ACC112 (cell line): ENCODE results near the gene SLC4A5.

Source experiments
- H2AFZ ChIP-seq: fragments of 200-600 bp; sonication (generic); one replicate; pipeline ENCODE4 v1.6.0; 2017; ENCODE audit warnings: antibody characterized with exemption, low read length; ENCODE audit not compliant: unreplicated experiment
- H3K27ac ChIP-seq: fragments of 200-600 bp; sonication (generic); 2 replicates; pipeline ENCODE4 v1.5.1; 2014; ENCODE audit warnings: low read depth, mild to moderate bottlenecking, antibody characterized with exemption, low read length, moderate library complexity
- H3K27me3 ChIP-seq: fragments of 200-600 bp; sonication (generic); 2 replicates; pipeline ENCODE4 v1.6.1; 2014; ENCODE audit warnings: mild to moderate bottlenecking, antibody characterized with exemption, low read length, moderate library complexity, mixed read lengths; ENCODE audit not compliant: insufficient read depth
- H3K36me3 ChIP-seq: fragments of 200-600 bp; sonication (generic); 2 replicates; pipeline ENCODE4 v1.6.1; 2016; ENCODE audit warnings: mild to moderate bottlenecking, antibody characterized with exemption, low read length, moderate library complexity, mixed read lengths; ENCODE audit not compliant: insufficient read depth
- H3K4me1 ChIP-seq: fragments of 200-600 bp; sonication (generic); one replicate; pipeline ENCODE4 v1.6.1; 2016; ENCODE audit warnings: low read length, mixed read lengths; ENCODE audit not compliant: insufficient read depth, unreplicated experiment, control insufficient read depth
- H3K4me3 ChIP-seq: fragments of 200-600 bp; sonication (generic); 2 replicates; pipeline ENCODE4 v1.5.1; 2014; ENCODE audit warnings: mild to moderate bottlenecking, low read depth, low read length
- H3K79me2 ChIP-seq: fragments of 200-600 bp; sonication (generic); one replicate; pipeline ENCODE4 v1.6.0; 2016; ENCODE audit warnings: low read length; ENCODE audit not compliant: control insufficient read depth, unreplicated experiment, insufficient read depth

The SLC4A5 gene

GRCh38 chr2:74252862-74253261 lies 90.4 kb downstream of the SLC4A5 start:
- Histone ChIP-seq H2AFZ (no peak overlapping the region), H3K27ac (no peak overlapping the region), H3K36me3 (no peaks in the 10 kb centered on the region), H3K4me3 (no peak overlapping the region), H3K4me1 (no peaks in the 10 kb centered on the region), H3K27me3 (no peaks in the 10 kb centered on the region), H3K79me2 (no peaks in the 10 kb centered on the region)

GRCh38 chr2:74252036-74252435 lies 91.2 kb downstream of the SLC4A5 start:
- no peaks in the 10 kb centered on the region for H3K27me3 ChIP-seq
- H3K4me1 ChIP-seq: no peaks in the 10 kb centered on the region
- no peaks in the 10 kb centered on the region for H3K79me2 ChIP-seq
- no peak overlapping the region for H2AFZ ChIP-seq
- no peak overlapping the region for H3K27ac ChIP-seq
- H3K4me3 ChIP-seq: no peak overlapping the region
- no peaks in the 10 kb centered on the region for H3K36me3 ChIP-seq

GRCh38 chr2:74250189-74250631 lies 93.0 kb downstream of the SLC4A5 start:
- Histone ChIP-seq H3K27ac (no peak overlapping the region), H2AFZ (no peak overlapping the region)

GRCh38 chr2:74249406-74250122 lies 93.7 kb downstream of the SLC4A5 start:
- Histone ChIP-seq H3K27me3 (no peaks in the 10 kb centered on the region), H2AFZ (no peak overlapping the region), H3K4me1 (no peaks in the 10 kb centered on the region), H3K36me3 (no peaks in the 10 kb centered on the region), H3K4me3 (no peak overlapping the region), H3K79me2 (no peaks in the 10 kb centered on the region), H3K27ac (no peak overlapping the region)

More at GRCh38 chr2:74250189-74250631, 93.0 kb downstream of the SLC4A5 start:
- Histone ChIP-seq H3K36me3 (no peaks in the 10 kb centered on the region), H3K27me3 (no peaks in the 10 kb centered on the region), H3K79me2 (no peaks in the 10 kb centered on the region), H3K4me1 (no peaks in the 10 kb centered on the region), H3K4me3 (no peak overlapping the region)

- no peaks in the 10 kb centered on the region for H3K4me1 ChIP-seq
These were observed 96.6 kb downstream of the SLC4A5 start for GRCh38 chr2:74246496-74247195.

GRCh38 chr2:74244286-74244685 lies 98.9 kb downstream of the SLC4A5 start:
- H3K4me1 ChIP-seq: no peaks in the 10 kb centered on the region
- no peak overlapping the region for H3K27ac ChIP-seq
- no peaks in the 10 kb centered on the region for H3K79me2 ChIP-seq
- no peak overlapping the region for H2AFZ ChIP-seq
- H3K4me3 ChIP-seq: no peak overlapping the region
- H3K36me3 ChIP-seq: no peaks in the 10 kb centered on the region
- no peaks in the 10 kb centered on the region for H3K27me3 ChIP-seq

More at GRCh38 chr2:74246496-74247195, 96.6 kb downstream of the SLC4A5 start:
- H2AFZ ChIP-seq: no peak overlapping the region
- no peaks in the 10 kb centered on the region for H3K27me3 ChIP-seq
- H3K27ac ChIP-seq: no peak overlapping the region
- no peaks in the 10 kb centered on the region for H3K36me3 ChIP-seq
- no peak overlapping the region for H3K4me3 ChIP-seq
- H3K79me2 ChIP-seq: no peaks in the 10 kb centered on the region

GRCh38 chr2:74242354-74243071 lies 100.7 kb downstream of the SLC4A5 start:
- H3K79me2 ChIP-seq: no peaks in the 10 kb centered on the region
- no peak overlapping the region for H3K4me3 ChIP-seq
- no peak overlapping the region for H3K27ac ChIP-seq
- no peak overlapping the region for H2AFZ ChIP-seq
- no peaks in the 10 kb centered on the region for H3K27me3 ChIP-seq
- H3K36me3 ChIP-seq: no peaks in the 10 kb centered on the region
- peaks cover 4% of the 10 kb centered on the region for H3K4me1 ChIP-seq

- H3K36me3 ChIP-seq: no peaks in the 10 kb centered on the region
- H2AFZ ChIP-seq: no peak overlapping the region
- H3K79me2 ChIP-seq: no peaks in the 10 kb centered on the region
- H3K4me3 ChIP-seq: no peak overlapping the region
- peaks cover 4% of the 10 kb centered on the region for H3K4me1 ChIP-seq
- H3K27me3 ChIP-seq: no peaks in the 10 kb centered on the region
- H3K27ac ChIP-seq: no peak overlapping the region
These were observed 103.9 kb downstream of the SLC4A5 start for GRCh38 chr2:74239346-74239745.

GRCh38 chr2:74238879-74239278 lies 104.3 kb downstream of the SLC4A5 start:
- Histone ChIP-seq H3K4me3 (no peak overlapping the region), H3K79me2 (no peaks in the 10 kb centered on the region), H3K4me1 (peaks cover 4% of the 10 kb centered on the region), H3K27ac (no peak overlapping the region), H3K27me3 (no peaks in the 10 kb centered on the region), H2AFZ (no peak overlapping the region), H3K36me3 (no peaks in the 10 kb centered on the region)

GRCh38 chr2:74235041-74235440 lies 108.2 kb downstream of the SLC4A5 start:
- peaks cover 4% of the 10 kb centered on the region for H3K4me1 ChIP-seq
- H3K36me3 ChIP-seq: no peaks in the 10 kb centered on the region
- H3K79me2 ChIP-seq: no peaks in the 10 kb centered on the region
- no peak overlapping the region for H2AFZ ChIP-seq
- no peak overlapping the region for H3K4me3 ChIP-seq
- H3K27ac ChIP-seq: no peak overlapping the region
- no peaks in the 10 kb centered on the region for H3K27me3 ChIP-seq
